OCI-LY1 (cell line): ENCODE measurements around the gene UBQLN3.

Experiments
- EZH2 ChIP-seq: fragments of 200-600 bp; sonication (generic), shearing (Covaris generic); IDR thresholded peaks from 2 replicates; pipeline ENCODE4 v1.8.0; 2017; ENCODE audit warnings: borderline replicate concordance, mixed run types, mild to moderate bottlenecking, antibody characterized with exemption, low read length, moderate library complexity, mixed read lengths
- TF ChIP-seq, protein P1 (sequence below): fragments of 200-600 bp; sonication (generic), shearing (Covaris generic); IDR thresholded peaks from 2 replicates; pipeline ENCODE4 v1.5.1; 2017; ENCODE audit warnings: mild to moderate bottlenecking, antibody characterized with exemption, low read length, moderate library complexity, mixed read lengths

GRCh38 chr11:5514841-5515240 lies 5.1 kb upstream of the UBQLN3 start:
- TF ChIP-seq, protein P1, sequence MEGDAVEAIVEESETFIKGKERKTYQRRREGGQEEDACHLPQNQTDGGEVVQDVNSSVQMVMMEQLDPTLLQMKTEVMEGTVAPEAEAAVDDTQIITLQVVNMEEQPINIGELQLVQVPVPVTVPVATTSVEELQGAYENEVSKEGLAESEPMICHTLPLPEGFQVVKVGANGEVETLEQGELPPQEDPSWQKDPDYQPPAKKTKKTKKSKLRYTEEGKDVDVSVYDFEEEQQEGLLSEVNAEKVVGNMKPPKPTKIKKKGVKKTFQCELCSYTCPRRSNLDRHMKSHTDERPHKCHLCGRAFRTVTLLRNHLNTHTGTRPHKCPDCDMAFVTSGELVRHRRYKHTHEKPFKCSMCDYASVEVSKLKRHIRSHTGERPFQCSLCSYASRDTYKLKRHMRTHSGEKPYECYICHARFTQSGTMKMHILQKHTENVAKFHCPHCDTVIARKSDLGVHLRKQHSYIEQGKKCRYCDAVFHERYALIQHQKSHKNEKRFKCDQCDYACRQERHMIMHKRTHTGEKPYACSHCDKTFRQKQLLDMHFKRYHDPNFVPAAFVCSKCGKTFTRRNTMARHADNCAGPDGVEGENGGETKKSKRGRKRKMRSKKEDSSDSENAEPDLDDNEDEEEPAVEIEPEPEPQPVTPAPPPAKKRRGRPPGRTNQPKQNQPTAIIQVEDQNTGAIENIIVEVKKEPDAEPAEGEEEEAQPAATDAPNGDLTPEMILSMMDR = no peak
- TF ChIP-seq EZH2 = no peak
